Naive B cell (primary cell): Measurements from ENCODE around the gene UNC5A. TPM values are rescaled to one million over a fixed set of nuclear protein-coding genes. Genes with fewer than 3 reads are reported as not detected.

ENCODE experiments used
- ATAC-seq, 2 donors: fragments of 150-1000 bp; cut with Tn5 transposase; 2 replicates each; pipeline ENCODE4 v1.10.0; 2021; ENCODE audit warnings: low read depth in 2 of 2, mild to moderate bottlenecking in 2 of 2, moderate library complexity in 2 of 2
- DNase-seq: peaks from one replicate; pipeline ENCODE4 v3.0.0; 2022
- H3K27ac Mint-ChIP-seq, 6 donors: one replicate each; pipeline ENCODE4 v1.8.0; 2020 to 2022; ENCODE audit warnings: mild to moderate bottlenecking in 6 of 6, mixed read lengths in 6 of 6, moderate library complexity in 5 of 6, inconsistent platforms in 2 of 6
- H3K27me3 Mint-ChIP-seq, 3 donors: one replicate each; pipeline ENCODE4 v1.8.0; 2021 to 2022; ENCODE audit warnings: mixed read lengths in 3 of 3, mild to moderate bottlenecking in 1 of 3
- H3K36me3 Mint-ChIP-seq, 2 donors: one replicate each; pipeline ENCODE4 v1.8.0; 2020 to 2022; ENCODE audit warnings: mixed read lengths in 2 of 2, inconsistent platforms in 1 of 2, mild to moderate bottlenecking in 1 of 2
- H3K4me1 Mint-ChIP-seq, 3 donors: one replicate each; pipeline ENCODE4 v1.8.0; 2020 to 2022; ENCODE audit warnings: mixed read lengths in 3 of 3, inconsistent platforms in 1 of 3, mild to moderate bottlenecking in 1 of 3, moderate library complexity in 1 of 3
- H3K4me3 Mint-ChIP-seq, 8 donors: one replicate each; pipeline ENCODE4 v1.8.0; 2020 to 2022; ENCODE audit warnings: mild to moderate bottlenecking in 8 of 8, mixed read lengths in 8 of 8, moderate library complexity in 8 of 8, inconsistent platforms in 2 of 8
- H3K9me3 Mint-ChIP-seq, 7 donors: one replicate each; pipeline ENCODE4 v1.8.0; 2020 to 2022; ENCODE audit warnings: mixed read lengths in 7 of 7, mild to moderate bottlenecking in 5 of 7, inconsistent platforms in 2 of 7, moderate library complexity in 1 of 7
- polyA plus RNA-seq, 6 donors: library from polyadenylated mRNA; unstranded; fragments of 300-500 nt; fragmentation: Illumina TruSeq; gene quantifications; one replicate each; pipeline ENCODE4 v1.2.3, GENCODE V29; 2021; ENCODE audit warnings: low read depth in 6 of 6

UNC5A gene
- not detected for polyA plus RNA-seq

DNA sequence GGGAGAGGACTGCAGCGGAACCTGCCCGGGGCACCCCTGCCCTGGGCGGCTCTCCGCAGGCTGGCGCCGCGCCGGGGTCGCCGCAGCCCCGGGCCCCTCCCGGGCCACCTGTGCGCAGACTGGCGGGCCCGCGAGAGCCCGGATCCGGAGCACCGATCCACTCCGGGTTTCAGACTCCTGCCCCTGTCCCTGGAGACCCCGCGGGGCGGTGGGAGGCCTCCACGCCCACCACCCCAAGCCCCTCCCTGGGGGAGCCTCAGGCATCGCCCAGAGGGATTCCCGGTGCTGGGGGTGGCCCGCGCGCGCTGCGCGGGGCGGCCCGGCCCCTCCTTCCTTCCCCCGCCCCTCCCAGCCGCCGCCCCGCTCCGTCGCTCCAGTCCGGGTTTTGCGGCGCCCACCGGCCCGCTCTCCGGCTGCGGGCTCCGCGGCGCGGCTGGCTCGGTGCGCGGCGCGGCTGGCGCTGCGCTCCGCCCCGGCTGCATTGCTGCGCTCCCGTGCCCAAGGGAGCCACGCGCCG, at the start of gene UNC5A:
Gene UNC5A (plus strand): TSS at position 479 of the 517 bp plus-strand sequence. CDS start 192 bp downstream, outside the sequence.
- Mint-ChIP-seq H3K36me3 (peaks cover 0 to 5% of the 10 kb centered on the region in 2 donors), H3K4me1 (peaks cover 12 to 22% (median 20%) of the 10 kb centered on the region in 3 donors), H3K27ac (peak within 1 kb of the TSS in 2 of 6 donors; percentile 56 to 88), H3K4me3 (peak within 1 kb of the TSS; percentile 72 to 90 (median 86)), H3K9me3 (peaks cover 0 to 6% (median 0%) of the 10 kb centered on the region in 7 donors), H3K27me3 (peaks cover 51 to 88% (median 85%) of the 10 kb centered on the region in 3 donors)
- ATAC-seq, result peak; percentile 60 to 75
- peak; percentile 48 for DNase-seq

DNA sequence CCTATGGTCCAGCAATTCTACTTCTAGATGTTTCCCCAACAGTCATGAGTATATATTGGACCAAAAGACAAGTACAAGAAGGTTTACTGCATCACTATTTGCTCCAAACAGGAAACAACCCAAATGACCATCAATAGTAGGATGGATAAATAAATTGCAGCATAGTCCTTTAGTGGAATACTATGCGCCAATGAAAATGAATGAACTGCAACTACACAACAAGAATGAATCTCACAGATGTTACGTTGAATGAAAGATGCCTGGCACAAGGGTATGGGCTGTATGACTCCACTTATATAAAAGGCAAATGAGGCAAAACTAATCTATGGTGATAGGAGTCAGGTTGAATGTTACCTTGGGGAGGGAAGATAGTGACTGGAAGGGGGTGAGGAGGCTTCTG, 48.6 kb upstream of the UNC5A start:
- ATAC-seq, result no peak
- Mint-ChIP-seq H3K4me3 (no peak overlapping the region), H3K9me3 (peaks cover 20 to 48% (median 24%) of the 10 kb centered on the region in 7 donors)

DNA sequence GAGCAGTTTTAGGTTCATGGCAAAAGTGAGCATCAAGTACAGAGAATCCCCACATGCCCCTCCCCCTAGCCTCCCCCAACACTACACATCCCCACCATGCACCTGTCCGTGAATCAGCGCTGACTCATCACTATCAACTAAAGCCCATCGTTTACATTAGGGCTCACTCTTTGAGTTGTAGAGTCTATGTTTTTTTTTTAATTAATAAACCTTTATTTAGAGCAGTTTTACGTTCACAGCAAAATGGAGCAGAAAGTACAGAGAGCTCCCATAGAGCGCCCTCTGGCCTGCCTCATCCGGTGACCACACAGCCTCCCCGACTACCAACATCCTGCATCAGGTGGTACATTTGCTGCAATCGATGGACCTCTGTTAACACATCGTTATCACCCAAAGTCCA, 47.9 kb upstream of the UNC5A start:
- Mint-ChIP-seq H3K4me1 (no peaks in the 10 kb centered on the region), H3K36me3 (peaks cover 0 to 29% of the 10 kb centered on the region in 2 donors), H3K27me3 (peaks cover 17 to 39% (median 30%) of the 10 kb centered on the region in 3 donors), H3K27ac (no peak overlapping the region), H3K9me3 (peaks cover 20 to 45% (median 22%) of the 10 kb centered on the region in 7 donors), H3K4me3 (no peak overlapping the region)
- ATAC-seq (no peak), DNase-seq (no peak)

More for the DNA sequence above, 48.6 kb upstream of the UNC5A start:
- H3K4me1 Mint-ChIP-seq, result no peaks in the 10 kb centered on the region
- H3K36me3 Mint-ChIP-seq, result peaks cover under 1 to 29% of the 10 kb centered on the region in 2 donors
- H3K27me3 Mint-ChIP-seq, result peaks cover 17 to 37% (median 29%) of the 10 kb centered on the region in 3 donors
- no peak for DNase-seq
- no peak overlapping the region for H3K27ac Mint-ChIP-seq

DNA sequence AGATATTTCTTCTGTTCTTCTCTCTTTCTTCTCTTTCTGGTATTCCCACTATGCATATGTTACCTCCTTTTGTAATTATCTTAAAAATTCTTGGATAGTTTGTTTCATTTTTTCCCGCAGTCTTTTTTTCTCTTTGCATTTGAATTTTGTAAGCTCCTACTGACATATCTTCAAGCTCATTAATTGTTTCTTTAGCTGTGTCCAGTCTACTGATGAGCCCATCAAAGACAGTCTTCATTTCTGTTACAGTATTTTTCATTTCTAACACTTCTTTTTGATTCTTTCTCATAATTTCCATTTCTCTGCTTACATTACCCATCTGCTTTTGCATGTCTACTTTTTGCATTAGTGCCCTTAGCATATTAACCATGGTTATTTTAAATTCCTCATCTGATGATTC, 44.7 kb upstream of the UNC5A start:
- Mint-ChIP-seq H3K27me3 (peaks cover 21 to 52% (median 48%) of the 10 kb centered on the region in 3 donors), H3K9me3 (peaks cover 20 to 42% (median 23%) of the 10 kb centered on the region in 7 donors), H3K27ac (peak overlapping the region in 1 of 6 donors; percentile 18), H3K4me3 (no peak overlapping the region), H3K4me1 (no peaks in the 10 kb centered on the region), H3K36me3 (peaks cover 0 to 29% of the 10 kb centered on the region in 2 donors)
- DNase-seq, result no peak
- ATAC-seq, result no peak

DNA sequence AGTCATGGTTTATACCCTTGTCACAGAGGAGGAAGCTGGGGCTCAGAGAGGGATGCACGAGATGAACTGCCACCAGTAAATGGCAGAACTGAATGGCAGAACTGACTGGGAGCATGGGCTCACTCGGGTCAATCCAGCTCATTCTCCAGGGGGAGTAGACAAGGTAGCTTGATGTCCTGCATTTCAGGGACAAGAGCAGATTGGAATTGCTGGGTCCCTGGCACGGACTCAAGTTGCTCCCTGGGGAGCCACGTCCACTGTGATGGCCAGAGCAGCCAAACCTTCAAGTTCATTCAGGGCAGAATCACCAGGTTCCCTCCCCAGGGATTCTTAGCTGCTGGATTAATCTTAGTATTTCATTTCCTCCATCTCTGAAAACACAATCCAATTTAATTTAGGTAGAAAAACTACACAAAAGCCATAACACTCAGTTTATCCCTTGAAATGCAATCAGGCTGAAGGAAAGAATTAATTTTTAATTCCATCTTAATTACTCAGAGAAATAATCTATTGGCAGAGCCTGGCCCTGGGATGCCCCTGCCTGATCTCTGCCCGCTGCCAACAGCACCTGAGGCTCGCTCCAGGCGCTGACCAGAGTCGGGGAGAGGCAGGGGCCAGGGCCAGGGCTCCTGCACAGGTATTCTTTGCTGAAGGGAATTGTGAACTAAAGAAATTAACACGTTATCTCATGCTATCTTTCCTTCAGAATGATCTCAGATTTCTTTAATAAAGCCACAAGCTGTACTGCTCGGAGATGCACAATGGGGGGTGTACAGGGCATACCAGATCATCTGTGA, 42.0 kb upstream of the UNC5A start:
- H3K9me3 Mint-ChIP-seq, result peaks cover 14 to 32% (median 22%) of the 10 kb centered on the region in 7 donors
- no peak overlapping the region for H3K27ac Mint-ChIP-seq
- no peaks in the 10 kb centered on the region for H3K4me1 Mint-ChIP-seq
- ATAC-seq (no peak), DNase-seq (no peak)
- H3K27me3 Mint-ChIP-seq, result peaks cover 8 to 65% (median 49%) of the 10 kb centered on the region in 3 donors
- no peak overlapping the region for H3K4me3 Mint-ChIP-seq
- H3K36me3 Mint-ChIP-seq, result peaks cover 0 to 26% of the 10 kb centered on the region in 2 donors

DNA sequence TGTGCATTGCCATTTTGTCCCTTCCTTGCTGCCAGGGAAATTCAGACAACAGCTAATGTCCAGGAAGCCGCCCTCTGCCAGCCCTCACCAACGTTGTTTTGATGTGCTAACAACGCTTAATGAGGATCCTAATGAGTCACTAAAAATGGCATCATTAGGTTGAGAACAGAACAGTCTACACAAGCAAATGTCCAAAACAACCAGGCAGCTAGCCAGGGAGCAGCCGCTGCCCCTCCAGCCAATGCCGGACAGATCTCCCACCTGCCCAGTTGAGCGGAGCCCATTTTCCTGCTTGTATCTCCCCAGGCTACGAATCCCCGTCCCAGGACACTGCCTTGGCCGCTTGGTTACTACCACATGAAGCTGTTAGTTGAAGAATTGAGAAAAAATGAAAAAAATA, 40.4 kb upstream of the UNC5A start:
- Mint-ChIP-seq H3K9me3 (peaks cover 7 to 22% (median 13%) of the 10 kb centered on the region in 7 donors), H3K27ac (no peak overlapping the region), H3K4me1 (peaks cover 0 to 2% (median 0%) of the 10 kb centered on the region in 3 donors), H3K27me3 (peaks cover 7 to 63% (median 43%) of the 10 kb centered on the region in 3 donors), H3K36me3 (peaks cover 0 to 12% of the 10 kb centered on the region in 2 donors), H3K4me3 (no peak overlapping the region)
- no peak for DNase-seq
- no peak for ATAC-seq

DNA sequence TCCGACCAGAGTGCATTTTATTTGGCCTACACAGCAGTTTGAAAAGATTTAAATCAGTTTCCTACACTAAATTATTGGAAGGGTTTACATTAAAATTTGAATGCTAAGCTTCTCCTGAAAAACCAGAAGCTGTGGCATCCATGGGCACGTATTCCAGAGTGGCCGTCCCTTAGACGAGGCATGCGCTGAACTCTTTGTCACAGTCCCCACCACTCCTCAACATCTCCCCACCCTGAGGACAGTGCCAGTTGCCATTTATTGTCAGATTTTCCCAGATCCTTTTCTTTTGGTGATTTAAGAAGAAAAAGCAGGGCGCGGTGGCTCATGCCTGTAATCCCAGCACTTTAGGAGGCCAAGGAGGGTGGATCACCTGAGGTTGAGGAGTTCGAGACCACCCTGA, 39.9 kb upstream of the UNC5A start:
- no peak overlapping the region for H3K27ac Mint-ChIP-seq

DNA sequence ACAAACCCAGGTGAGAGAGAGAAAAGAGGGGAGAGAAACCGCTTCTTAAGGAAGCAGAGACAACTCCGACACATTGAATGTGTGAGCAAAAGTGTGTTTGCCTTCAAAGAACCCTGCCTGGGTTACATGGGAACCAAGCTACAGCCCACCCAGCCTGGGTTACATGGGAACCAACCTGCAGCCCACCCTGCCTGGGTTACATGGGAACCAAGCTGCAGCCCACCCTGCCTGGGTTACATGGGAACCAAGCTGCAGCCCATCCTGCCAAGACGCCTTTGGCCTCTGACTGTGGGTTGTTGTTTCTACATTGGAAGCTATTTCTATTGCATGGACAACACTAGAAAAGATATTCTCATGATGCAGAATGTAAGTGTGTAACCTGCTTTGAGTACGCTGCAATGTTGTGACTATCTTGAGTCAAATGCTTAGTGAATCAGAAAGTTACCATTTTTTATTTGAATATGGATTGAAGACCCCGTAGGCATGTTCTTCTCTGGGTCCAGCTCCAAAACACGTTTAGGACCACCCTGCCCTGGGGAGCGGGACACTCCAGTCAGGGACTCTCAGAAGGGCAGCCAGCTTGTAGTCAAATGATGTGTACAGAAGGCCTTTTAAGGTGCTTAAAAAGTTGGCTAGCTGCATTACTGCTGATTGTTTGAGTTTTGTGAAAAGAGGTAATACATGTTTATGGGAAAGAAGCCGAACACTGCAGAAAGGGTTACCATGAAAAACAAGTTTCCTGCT, 39.1 kb upstream of the UNC5A start:
- DNase-seq, result no peak
- H3K36me3 Mint-ChIP-seq, result no peaks in the 10 kb centered on the region
- H3K4me1 Mint-ChIP-seq, result peaks cover 0 to 4% (median 0%) of the 10 kb centered on the region in 3 donors
- H3K27me3 Mint-ChIP-seq, result peaks cover 13 to 63% (median 48%) of the 10 kb centered on the region in 3 donors
- ATAC-seq, result no peak
- peaks cover 0 to 10% (median 4%) of the 10 kb centered on the region in 7 donors for H3K9me3 Mint-ChIP-seq
- no peak overlapping the region for H3K27ac Mint-ChIP-seq
- no peak overlapping the region for H3K4me3 Mint-ChIP-seq

More for the DNA sequence above, 39.9 kb upstream of the UNC5A start:
- Mint-ChIP-seq H3K9me3 (peaks cover 6 to 17% (median 9%) of the 10 kb centered on the region in 7 donors), H3K4me3 (no peak overlapping the region), H3K36me3 (peaks cover 0 to 8% of the 10 kb centered on the region in 2 donors), H3K4me1 (peaks cover 0 to 4% (median 0%) of the 10 kb centered on the region in 3 donors), H3K27me3 (peaks cover 10 to 63% (median 48%) of the 10 kb centered on the region in 3 donors)
- DNase-seq (no peak), ATAC-seq (no peak)

DNA sequence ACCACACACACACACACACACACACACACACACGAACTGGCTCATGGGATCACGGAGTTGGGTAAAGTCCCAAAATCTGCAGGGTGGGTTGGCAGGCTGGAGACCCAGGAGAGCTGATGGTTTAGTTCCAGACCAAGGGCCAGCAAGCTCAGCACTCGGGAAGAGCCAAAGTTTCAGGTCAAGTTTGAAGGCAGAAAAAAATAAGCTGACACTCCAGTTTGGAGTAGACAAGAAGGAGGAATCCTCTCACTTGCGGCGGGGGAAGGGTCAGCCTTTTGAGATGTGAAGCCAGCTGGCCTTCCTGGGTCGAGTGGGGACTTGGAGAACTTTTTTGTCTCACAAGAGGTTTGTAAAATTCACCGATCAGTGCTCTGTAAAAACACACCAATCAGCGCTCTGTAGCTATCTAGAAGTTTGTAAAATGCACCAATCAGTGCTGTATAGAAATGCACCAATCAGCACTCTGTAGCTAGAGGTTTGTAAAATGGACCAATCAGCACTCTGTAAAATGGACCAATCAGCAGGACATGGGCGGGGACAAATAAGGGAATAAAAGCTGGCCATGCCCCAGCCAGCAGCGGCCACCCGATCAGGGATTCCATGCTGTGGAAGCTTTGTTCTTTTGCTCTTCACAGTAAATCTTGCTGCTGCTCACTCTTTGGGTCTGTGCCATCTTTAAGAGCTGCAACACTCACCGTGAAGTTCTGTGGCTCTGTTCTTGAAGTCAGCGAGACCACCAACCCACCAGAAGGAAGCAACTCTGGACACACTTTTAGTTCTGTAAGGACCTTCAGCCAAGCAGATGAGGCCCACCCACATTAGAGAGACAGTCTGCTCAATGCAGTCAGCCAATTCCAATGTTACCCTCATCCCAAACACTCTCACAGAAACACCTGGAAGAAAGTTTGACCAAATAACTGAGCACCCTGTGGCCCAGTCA, 37.8 kb upstream of the UNC5A start:
- H3K36me3 Mint-ChIP-seq, result no peaks in the 10 kb centered on the region
- DNase-seq (no peak), ATAC-seq (no peak)
- no peak overlapping the region for H3K4me3 Mint-ChIP-seq
- H3K4me1 Mint-ChIP-seq, result peaks cover 0 to 4% (median 0%) of the 10 kb centered on the region in 3 donors
- peaks cover 0 to 8% (median 2%) of the 10 kb centered on the region in 7 donors for H3K9me3 Mint-ChIP-seq
- H3K27ac Mint-ChIP-seq, result no peak overlapping the region
- peaks cover 19 to 70% (median 57%) of the 10 kb centered on the region in 3 donors for H3K27me3 Mint-ChIP-seq

DNA sequence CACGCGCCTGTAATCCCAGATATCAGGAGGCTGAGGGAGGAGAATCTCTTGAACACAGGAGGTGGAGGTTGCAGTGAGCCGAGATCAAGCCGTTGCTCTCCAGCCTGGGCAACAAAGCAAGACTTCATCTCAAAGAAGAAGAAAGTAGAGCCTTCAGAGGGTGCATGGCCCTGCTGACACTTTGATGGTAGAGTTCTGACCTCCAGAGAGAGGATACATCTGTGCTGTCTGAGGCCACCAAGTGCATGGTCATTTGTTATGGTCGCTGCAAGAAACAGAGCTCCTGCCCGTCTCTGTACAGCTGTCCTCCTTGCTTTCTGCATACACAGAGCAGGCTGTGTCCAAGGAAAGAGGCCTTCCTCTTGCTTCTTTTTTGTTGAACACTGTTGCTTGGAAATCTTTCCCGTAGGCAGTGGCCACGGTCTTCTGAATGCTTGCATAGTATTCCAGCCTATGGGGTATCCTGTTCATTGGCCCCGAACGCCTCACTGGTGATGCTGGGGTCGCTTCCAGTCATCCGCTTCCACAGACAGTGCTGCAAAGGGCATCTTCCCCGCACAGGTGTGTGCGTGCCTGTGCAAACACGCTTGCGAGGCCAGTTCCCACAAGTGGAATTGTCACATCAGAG, 36.8 kb upstream of the UNC5A start:
- H3K27me3 Mint-ChIP-seq, result peaks cover 21 to 63% (median 52%) of the 10 kb centered on the region in 3 donors
- peaks cover 0 to 8% (median 2%) of the 10 kb centered on the region in 7 donors for H3K9me3 Mint-ChIP-seq
- no peak overlapping the region for H3K4me3 Mint-ChIP-seq
- no peak overlapping the region for H3K27ac Mint-ChIP-seq
- H3K4me1 Mint-ChIP-seq, result peaks cover 0 to 4% (median 0%) of the 10 kb centered on the region in 3 donors
- no peak for ATAC-seq
- no peak for DNase-seq
- no peaks in the 10 kb centered on the region for H3K36me3 Mint-ChIP-seq

DNA sequence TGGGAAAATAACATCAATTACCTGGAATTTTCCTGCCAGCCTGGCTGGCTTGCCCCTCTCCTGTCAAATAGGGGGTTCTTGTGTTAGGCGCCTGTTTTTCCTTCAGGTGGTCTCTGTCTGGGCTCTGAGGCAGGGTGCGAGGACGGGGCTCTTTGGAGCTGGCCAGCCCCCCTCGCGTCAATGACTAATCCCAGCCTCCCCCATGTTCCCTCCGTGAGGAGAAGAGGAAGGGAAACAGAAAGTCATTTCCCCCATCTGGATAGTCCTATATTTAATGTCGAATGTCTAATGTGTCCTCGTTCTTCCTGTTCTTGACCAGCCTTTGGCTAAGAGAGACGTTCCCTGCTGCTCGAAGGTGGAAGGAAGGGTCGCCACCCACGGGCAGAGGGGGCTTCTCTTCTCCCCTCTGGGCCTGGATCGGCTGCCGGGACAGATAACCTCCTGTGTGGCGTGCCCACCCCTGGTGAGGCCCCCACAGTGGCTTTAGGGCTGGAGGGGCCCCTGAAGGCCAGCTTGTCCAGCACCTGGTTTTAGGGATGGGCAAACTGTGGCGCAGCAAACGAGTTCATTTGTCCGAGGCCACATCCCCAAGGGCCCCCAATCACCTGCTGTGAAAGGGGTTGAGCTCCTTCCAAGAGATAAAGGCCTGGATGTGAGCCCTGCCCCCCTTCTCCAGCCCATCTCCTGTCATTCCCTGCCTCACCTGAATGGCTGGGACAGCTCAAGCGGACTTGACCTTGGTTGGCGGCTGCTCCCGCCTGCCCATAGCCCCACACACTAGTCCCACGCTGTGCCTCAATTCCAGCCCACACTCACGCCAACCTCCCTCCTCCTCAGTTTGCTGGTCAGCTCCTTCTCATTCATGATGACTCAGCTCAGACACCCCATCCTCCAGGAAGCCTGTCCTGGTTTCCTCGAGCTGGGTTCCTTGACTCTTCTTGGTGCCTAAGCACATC, 35.9 kb upstream of the UNC5A start:
- H3K9me3 Mint-ChIP-seq, result peaks cover 0 to 8% (median 2%) of the 10 kb centered on the region in 7 donors
- peak overlapping the region in 1 of 8 donors; percentile 31 for H3K4me3 Mint-ChIP-seq
- no peak overlapping the region for H3K27ac Mint-ChIP-seq
- DNase-seq (no peak), ATAC-seq (no peak)
- H3K27me3 Mint-ChIP-seq, result peaks cover 25 to 62% (median 52%) of the 10 kb centered on the region in 3 donors
- peaks cover 0 to 4% (median 0%) of the 10 kb centered on the region in 3 donors for H3K4me1 Mint-ChIP-seq
- H3K36me3 Mint-ChIP-seq, result no peaks in the 10 kb centered on the region
